GM19351 (cell line): ENCODE measurements around the gene EIF3J.
"Not testable (repeated sequence)": the region's sequence is repeated elsewhere in the genome, so short reads cannot be mapped to it uniquely, and the experiment has no call there.

Source experiments
- ATAC-seq: cut with Tn5 transposase; IDR thresholded peaks from one replicate; pipeline ENCODE4 v1.9.1; 2021; ENCODE audit warnings: mild to moderate bottlenecking, moderate library complexity; ENCODE audit not compliant: unreplicated experiment

Gene EIF3J

DNA sequence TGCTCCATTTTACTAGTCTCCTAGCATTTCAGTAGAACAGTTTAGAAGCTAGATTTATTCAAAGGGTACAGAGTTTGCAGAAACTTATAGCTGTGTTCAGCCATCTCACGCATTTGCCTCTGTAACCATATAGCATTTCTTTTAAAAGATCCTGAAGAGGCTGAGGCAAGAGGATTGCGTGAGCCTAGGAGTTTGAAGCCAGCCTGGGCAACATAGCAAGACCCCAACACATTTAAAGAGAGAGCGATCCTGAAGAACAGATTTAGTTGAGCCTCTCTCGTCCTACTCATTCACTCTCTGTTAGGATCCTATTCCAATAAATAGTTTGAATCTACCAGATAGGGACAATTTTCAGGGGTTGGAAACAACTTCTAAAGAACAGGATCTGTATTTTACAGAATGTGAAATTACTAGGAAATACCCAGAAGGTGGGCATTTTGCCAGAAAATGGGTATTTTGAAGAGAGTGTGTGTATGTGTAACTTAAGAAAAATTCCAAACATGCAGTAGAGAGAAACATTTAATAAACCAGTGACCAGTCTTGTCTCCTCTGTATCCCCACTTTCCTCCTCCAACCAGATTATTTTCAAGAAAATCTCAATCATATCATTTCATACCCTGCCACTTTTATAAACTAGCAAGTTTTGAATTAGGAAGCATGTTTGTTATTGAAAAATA lies 4.5 kb downstream of the EIF3J start:
- ATAC-seq: no peak

DNA sequence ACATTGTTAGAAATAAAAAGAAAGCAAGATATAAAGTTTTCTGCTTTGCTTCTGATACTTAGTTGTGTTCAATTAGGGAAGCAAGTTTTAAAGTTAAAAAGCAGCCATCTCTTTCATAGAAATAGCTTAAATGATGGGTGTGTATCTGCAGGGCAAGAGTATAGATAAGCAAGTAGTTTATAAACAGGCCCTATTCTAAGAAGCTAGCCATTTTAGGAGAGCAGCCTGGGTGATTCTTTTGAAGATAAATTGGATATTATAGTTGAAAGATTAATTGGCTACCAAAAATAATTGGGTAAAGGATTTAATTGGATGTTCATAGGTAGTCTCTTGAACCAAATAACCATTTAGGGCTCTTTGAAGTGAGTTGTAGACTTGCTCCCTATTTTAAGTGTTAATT lies 5.6 kb downstream of the EIF3J start:
- ATAC-seq: no peak

DNA sequence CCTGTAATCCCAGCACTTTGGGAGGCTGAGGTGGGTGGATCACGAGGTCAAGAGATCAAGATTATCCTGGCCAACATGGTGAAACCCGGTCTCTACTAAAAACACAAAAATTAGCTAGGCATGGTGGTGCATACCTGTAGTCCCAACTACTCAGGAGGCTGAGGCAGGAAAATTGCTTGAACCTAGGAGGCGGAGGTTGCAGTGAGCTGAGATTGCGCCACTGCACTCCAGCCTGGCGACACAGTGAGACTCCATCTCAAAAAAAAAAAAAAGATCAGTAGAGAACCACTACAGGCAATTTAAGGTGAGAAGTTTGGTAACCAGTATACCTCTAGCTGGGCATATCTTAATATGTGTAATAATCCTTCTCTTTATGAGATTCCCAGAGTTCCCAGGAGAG lies 7.8 kb downstream of the EIF3J start:
- not testable (repeated sequence) for ATAC-seq

DNA sequence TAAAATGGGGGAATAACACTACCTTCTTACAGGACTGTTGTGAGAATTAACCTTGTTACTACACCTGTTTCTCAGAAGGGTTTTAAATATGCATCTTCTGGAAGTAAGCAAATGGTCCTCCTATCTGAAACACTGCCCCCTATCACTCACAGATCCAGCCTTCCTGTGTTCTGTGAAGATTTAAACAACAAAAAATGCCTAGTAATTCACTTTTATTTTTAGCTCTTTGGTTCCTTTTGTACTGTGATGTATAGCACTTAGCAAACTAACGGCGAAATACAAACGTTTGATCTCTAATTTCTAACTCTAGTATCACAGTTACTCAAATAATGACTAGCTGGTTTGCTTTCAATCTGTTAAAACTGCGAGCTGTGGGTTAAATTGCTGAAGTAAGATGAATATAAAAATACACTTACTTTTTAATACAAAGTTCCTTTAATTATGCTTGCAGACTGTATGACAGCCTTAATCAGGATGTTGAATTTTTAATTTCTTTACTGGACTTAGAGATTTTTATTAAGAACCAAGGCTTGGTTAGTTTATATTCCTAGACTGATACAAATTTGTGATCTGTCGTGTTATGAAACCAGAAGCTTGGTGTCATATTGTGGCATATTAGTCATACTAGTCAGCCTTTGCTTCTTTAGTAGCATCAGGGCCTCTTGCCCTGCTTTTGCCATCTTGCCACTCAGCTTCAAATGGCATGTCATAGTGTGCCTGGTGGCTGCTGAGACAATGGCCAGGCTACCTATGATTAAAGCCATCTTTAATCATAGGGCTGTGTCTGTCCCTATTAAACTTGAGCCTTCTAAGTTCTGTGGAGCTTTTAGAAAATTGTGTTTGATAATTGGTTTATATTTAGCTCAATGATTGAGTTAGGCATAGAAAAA lies 9.2 kb downstream of the EIF3J start:
- peak; percentile 87 for ATAC-seq

- ATAC-seq: not testable (repeated sequence)
Observed at GRCh38 chr15:44549152-44549551, 12.2 kb downstream of the EIF3J start.

DNA sequence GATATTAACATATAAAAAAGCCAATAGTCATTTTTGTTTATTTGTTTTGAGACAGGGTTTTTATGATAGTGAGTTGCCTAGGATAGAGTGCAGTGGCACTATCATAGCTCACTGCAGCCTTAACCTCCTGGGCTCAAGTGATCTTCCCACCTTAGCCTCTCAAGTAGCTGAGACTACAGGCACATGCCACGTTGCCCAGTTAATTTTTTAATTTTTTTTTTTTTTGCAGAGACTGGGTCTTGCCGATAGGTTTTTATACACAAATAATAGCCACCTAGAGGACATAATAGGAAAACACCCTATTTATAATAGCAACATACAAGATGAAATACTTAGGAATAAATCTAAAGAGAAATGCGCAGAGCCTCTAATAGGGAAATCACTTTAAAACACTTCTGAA lies 13.3 kb downstream of the EIF3J start:
- no peak for ATAC-seq

GRCh38 chr15:44550734-44551133 lies 13.8 kb downstream of the EIF3J start:
- ATAC-seq: no peak

DNA sequence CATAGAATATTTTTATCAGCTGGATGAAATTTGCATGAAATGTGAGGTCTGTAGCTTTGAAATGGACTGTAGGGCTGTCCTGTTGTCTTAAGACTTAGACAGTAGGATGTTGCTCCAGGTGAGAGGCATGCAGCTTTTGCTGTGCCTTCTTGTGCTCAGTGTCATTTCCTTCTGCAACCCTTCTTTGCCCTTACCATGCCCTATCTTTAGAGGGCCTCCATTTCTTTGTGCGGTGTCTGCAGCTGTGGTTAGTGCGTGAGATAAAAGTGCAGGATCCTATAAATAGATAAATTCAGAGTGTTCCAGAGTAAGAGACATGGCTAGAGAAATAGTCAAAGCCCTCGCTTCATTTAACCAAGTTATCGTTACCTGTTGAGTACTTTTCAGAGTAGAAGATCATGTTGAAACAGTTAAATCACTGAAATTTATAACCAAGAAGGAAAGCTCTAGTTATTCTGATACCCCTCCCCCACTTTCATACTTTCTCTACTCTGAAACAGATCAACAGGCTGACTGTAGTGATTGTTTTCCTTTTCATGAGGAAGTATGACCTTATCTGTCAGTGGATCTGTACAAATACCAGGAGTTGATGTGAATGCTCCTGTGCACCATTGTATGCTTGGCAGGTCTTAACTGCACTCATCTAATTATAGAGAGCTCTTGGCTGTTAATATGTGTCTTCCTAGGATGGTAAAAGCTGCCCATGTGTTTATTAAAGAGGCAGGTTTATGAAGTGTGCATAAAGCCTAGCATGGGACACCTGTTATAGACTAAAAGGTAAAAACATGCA lies 18.2 kb downstream of the EIF3J start:
- no peak for ATAC-seq

DNA sequence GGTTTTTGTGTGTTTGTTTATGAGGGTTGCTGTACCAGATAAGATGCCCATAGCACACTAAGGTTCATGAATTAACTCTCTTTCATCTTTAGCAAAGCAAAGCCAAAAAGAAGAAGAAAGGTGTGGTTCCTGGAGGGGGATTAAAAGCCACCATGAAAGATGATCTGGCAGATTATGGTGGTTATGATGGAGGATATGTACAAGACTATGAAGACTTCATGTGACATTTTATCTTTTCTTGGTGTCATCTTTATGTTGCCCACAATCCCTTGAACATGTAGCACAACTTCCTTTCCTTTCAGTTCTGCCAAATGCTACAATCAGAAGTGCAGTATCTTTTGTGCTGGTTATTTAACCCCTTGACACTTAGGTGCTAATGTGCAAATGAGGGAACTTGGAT lies 24.0 kb downstream of the EIF3J start:
- not testable (repeated sequence) for ATAC-seq

DNA sequence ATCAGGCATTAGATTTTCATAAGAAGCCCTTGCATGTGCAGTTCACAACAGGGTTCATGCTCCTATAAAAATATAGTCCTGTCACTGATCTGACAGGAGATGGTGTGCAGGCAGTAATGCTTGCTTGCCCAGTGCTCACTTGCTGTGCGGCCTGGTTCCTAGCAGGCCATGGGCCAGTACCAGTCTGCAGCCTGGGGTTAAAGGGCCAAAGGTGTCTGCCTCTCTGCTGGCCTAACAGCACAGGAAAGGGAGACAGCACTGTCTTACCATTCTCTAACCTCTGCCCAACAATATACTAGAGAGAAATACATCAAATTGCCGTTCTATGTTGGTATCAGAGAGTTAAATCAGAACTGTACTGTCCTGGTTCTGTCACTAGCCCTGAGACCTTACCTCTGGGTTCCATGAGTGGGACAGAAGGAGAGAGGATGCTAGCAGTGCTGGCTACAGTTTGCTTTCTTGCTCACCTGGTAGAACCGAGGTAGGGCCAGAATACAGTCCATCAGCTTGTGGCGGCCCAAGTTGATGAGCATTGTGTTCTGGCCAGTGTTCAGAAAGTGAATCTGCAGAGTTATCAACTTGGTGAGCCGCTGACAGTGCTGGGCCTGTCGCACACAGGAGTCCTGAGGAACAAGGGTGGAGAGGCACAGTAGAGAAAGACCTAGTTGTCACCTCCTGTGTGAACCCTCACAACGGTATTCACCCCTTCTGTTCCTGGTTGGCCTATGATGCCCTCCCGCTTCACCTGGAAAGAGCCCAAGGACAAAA lies 28.6 kb downstream of the EIF3J start:
- no peak for ATAC-seq

DNA sequence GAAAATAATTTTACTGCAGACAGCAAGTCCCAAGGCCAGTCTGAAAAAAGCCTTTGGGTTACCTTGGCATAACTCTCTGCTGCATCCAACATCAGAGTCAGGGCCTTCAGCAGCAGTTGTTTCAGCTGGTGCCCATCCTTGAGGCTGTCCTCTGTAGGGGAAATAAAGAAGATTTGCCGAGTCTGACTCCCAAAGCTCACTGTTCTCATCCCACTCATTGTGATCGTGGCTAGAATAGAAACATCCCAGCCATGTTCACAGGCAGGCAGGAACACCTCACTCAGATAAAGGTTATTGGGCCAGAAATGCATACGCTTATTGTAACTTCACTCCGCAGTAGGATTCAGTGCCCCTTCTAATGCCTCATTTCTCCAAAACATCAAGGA lies 29.2 kb downstream of the EIF3J start:
- no peak for ATAC-seq

DNA sequence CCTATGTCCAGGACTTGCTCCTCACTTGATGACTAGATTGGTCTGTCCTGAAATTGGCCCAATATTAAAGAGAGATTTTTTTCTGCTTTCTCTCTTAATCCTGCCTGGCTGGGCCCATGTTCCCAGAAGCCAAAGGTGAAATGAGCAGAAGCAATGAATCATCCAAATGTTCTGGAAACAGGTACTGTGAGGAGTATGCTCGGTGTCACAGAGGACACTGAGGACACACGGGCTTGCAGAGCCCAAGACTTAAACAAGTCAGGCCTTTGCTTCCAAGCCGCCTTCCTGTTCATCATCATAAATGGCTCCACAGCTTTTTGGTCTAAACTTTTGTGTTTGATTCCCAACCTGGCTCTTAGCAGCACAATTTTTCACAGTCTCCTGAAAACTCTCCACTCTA lies 31.4 kb downstream of the EIF3J start:
- ATAC-seq: no peak

DNA sequence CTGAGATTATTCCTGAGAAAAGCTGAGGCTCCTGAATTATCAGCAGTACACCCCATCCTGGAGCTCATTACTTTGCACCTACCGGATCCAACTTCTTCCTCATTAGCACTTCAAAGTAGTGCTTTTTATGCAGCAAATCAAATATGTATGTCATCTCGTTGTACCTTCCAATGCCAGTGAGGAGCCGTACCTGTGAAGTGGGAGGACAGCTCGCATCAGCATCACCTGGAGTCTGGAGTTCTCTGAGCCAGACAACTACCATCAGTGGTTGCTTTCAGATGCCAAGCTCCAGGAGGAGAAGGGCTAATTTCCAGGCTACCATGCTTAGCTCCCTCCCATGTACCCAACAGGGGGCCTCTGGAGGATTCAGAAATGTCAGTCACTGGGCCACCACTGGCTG lies 32.4 kb downstream of the EIF3J start:
- no peak for ATAC-seq

DNA sequence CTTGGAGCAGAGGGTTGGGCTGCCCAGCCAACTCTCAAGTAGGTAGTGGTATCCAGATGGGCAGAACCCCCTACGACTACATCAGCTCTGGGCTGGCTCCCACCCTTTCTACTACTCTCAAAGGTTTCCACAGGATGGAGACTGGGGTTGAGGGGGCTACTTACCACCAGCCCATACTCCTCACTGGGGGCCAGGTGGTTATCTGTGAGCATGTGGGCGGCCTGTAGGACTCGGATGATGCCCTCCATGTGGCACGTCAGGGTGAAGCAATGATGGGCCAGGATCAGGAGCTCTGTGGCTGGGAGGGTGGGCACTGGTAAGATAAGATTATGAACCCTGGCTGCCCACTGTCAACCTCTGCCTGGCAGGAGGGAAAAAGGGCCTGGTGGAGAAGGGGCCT lies 33.4 kb downstream of the EIF3J start:
- ATAC-seq: no peak

GRCh38 chr15:44573386-44573785 lies 36.4 kb downstream of the EIF3J start:
- no peak for ATAC-seq

- ATAC-seq: no peak
Observed at GRCh38 chr15:44574734-44575133, 37.8 kb downstream of the EIF3J start.

- ATAC-seq: no peak
Observed at GRCh38 chr15:44580105-44580504, 43.2 kb downstream of the EIF3J start.

DNA sequence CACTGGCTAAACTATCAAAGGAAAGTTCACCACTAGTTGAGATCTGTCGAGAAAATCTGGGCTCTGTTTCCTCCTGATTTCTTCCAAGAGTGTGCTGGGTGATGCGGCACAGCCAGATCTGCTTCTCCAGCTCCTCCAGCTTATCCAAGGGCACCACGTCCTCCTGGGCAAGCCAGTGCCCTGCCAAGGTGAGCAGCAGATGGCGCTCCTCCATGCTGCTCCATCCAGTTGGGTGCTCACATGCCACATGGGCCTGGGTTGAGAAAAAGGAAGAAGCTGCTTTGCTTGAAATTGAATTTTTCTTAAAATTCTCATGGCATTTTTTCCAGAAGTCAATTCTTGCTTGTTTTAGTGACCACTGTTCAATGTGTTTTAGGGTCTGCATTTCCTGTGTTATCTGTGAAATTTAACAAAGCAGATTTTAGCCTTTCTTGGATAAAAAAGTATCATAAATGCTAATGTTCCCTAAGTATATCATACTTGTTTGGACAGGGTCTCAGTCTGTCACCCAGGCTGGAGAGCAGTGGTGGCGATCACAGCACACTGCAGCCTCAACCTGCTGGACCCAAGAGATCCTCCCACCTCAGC lies 47.3 kb downstream of the EIF3J start:
- no peak for ATAC-seq

GRCh38 chr15:44585633-44586032 lies 48.7 kb downstream of the EIF3J start:
- no peak for ATAC-seq

DNA sequence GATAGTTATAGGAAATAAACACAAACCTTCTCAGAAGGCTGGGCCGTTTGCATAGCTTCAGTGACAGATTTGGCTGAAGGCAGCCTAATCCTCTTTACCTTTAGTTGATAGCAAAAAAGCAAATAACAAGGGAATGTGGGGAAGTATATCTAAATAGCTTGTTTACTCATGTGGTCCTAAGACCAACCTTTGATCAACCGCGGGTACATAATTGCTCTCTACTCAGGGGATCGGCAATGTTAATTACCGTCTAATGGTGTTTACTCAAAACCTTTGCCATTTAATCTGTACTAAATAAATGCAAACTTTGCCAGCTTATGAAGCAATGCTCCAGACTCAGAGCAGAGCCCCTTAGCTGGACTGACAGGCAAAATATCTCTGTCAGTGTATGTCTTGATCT lies 51.6 kb downstream of the EIF3J start:
- no peak for ATAC-seq
